Right lung (tissue), 5 donors: ENCODE measurements around the gene MS4A14. TPM values are rescaled to one million over a fixed set of nuclear protein-coding genes. Genes with fewer than 3 reads are reported as not detected.
"Not testable (repeated sequence)": the region's sequence is repeated elsewhere in the genome, so short reads cannot be mapped to it uniquely, and the experiment has no call there.

Experiments
- DNase-seq, 2 donors: peaks; one replicate each; pipeline ENCODE4 v3.0.0-alpha.2; 2013
- polyA plus RNA-seq, 5 donors: library from polyadenylated mRNA; unstranded; fragments of 120-200 nt; gene quantifications; one replicate each; pipeline versions ENCODE4 v1.2.1 to v1.2.3, GENCODE V29; 2013; ENCODE audit warnings: inconsistent platforms in 1 of 5, low replicate concordance in 1 of 5; ENCODE audit not compliant: insufficient read length in 5 of 5, insufficient read depth in 1 of 5

The MS4A14 gene
- polyA plus RNA-seq, 5 donors = 0.52 to 0.95 (median 0.69) TPM

- DNase-seq = no peak
Observed at GRCh38 chr11:60389279-60389910, 6.9 kb upstream of the MS4A14 start.

GRCh38 chr11:60390419-60390818 is 5.8 kb upstream of the MS4A14 start:
- DNase-seq = no peak

GRCh38 chr11:60392361-60392760 is 3.9 kb upstream of the MS4A14 start:
- no peak for DNase-seq

- no peak for DNase-seq
Observed at GRCh38 chr11:60393016-60393415, 3.2 kb upstream of the MS4A14 start.

GRCh38 chr11:60394666-60395380 is 1.4 kb upstream of the MS4A14 start:
- DNase-seq = no peak

GRCh38 chr11:60396799-60397198 is 540 bp downstream of the MS4A14 start:
- DNase-seq = no peak

GRCh38 chr11:60420015-60420414 is 23.8 kb downstream of the MS4A14 start:
- no peak for DNase-seq

- DNase-seq = no peak
Observed at GRCh38 chr11:60422609-60423008, 26.4 kb downstream of the MS4A14 start.

- no peak for DNase-seq
Observed at GRCh38 chr11:60428517-60428916, 32.3 kb downstream of the MS4A14 start.

- DNase-seq = no peak
Observed at GRCh38 chr11:60429272-60429671, 33.0 kb downstream of the MS4A14 start, which contains the start of gene MS4A5. MS4A5 (plus strand) TSS chr11:60429572; CDS start chr11:60429675, 103 bp downstream.

GRCh38 chr11:60431251-60431650 is 35.0 kb downstream of the MS4A14 start:
- no peak for DNase-seq

- no peak for DNase-seq
Observed at GRCh38 chr11:60433401-60433800, 37.1 kb downstream of the MS4A14 start.

GRCh38 chr11:60447070-60447469 is 50.8 kb downstream of the MS4A14 start:
- no peak for DNase-seq

GRCh38 chr11:60447846-60448245 is 51.6 kb downstream of the MS4A14 start:
- no peak for DNase-seq

- not testable (repeated sequence) for DNase-seq
Observed at GRCh38 chr11:60451185-60451584, 54.9 kb downstream of the MS4A14 start.

GRCh38 chr11:60454212-60454611 is 58.0 kb downstream of the MS4A14 start:
- no peak for DNase-seq

GRCh38 chr11:60455531-60456042 is 59.3 kb downstream of the MS4A14 start, which contains the start of gene MS4A1:
MS4A1 (plus strand) TSS chr11:60455847; CDS start chr11:60462375, 6,528 bp downstream.
- no peak for DNase-seq

- DNase-seq = no peak
Observed at GRCh38 chr11:60457576-60457975, 61.3 kb downstream of the MS4A14 start.

- no peak for DNase-seq
Observed at GRCh38 chr11:60459345-60459744, 63.1 kb downstream of the MS4A14 start.
